Coronary artery (tissue), 2 donors: ENCODE results near the gene AMDHD2.

Experiments
- DNase-seq: peaks from one replicate; pipeline ENCODE4 v3.0.0-alpha.2; 2017; ENCODE audit warnings: low spot score
- H3K27ac ChIP-seq, 2 donors: fragments of 200-600 bp; sonication (generic); one replicate each; pipeline ENCODE4 v1.5.1; 2016 to 2019
- H3K4me3 ChIP-seq: fragments of 200-600 bp; sonication (generic); 2 replicates; pipeline ENCODE4 v1.5.1; 2016; ENCODE audit warnings: mild to moderate bottlenecking, moderate library complexity
- TF ChIP-seq, protein P1 (sequence below): fragments of 200-600 bp; sonication (generic); IDR thresholded peaks from one replicate; pipeline ENCODE4 v1.5.1; 2019; ENCODE audit warnings: antibody characterized with exemption

The AMDHD2 gene

DNA sequence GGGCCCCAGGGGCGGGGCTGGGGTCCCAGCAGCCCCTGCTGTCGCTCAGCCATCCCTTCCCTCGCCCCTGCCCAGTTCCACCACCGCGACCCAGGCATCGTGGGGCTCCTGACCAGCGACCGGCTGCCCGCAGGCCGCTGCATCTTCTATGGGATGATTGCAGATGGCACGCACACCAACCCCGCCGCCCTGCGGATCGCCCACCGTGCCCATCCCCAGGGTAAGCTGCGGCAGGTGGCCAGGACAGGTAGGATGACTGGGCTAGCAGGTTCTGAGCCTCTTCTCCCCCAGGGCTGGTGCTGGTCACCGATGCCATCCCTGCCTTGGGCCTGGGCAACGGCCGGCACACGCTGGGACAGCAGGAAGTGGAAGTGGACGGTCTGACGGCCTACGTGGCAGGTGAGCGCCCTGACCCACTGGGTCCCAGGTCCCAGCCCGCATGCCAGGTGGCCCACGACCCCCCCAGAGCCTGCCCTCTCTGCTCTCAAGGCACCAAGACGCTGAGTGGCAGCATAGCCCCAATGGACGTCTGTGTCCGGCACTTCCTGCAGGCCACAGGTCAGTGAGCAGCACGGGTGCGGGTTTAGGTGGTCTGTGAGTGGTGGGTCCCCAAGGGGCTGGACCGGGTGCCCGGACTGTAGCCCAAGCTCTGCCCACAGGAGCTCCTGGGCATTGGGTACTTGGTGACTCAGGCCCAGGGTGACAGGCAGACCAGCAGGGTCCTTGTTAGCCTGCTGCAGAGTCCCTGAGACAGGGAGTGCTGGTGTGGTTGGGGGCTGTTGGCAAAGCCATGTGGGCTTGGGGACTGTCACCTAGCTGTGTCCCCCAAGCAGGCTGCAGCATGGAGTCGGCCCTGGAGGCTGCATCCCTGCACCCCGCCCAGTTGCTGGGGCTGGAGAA lies 8.2 kb downstream of the AMDHD2 start:
- Histone ChIP-seq H3K4me3 (no peak overlapping the region), H3K27ac (no peak overlapping the region)
- DNase-seq: peak; percentile 72
- TF ChIP-seq, protein P1, sequence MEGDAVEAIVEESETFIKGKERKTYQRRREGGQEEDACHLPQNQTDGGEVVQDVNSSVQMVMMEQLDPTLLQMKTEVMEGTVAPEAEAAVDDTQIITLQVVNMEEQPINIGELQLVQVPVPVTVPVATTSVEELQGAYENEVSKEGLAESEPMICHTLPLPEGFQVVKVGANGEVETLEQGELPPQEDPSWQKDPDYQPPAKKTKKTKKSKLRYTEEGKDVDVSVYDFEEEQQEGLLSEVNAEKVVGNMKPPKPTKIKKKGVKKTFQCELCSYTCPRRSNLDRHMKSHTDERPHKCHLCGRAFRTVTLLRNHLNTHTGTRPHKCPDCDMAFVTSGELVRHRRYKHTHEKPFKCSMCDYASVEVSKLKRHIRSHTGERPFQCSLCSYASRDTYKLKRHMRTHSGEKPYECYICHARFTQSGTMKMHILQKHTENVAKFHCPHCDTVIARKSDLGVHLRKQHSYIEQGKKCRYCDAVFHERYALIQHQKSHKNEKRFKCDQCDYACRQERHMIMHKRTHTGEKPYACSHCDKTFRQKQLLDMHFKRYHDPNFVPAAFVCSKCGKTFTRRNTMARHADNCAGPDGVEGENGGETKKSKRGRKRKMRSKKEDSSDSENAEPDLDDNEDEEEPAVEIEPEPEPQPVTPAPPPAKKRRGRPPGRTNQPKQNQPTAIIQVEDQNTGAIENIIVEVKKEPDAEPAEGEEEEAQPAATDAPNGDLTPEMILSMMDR: no peak

DNA sequence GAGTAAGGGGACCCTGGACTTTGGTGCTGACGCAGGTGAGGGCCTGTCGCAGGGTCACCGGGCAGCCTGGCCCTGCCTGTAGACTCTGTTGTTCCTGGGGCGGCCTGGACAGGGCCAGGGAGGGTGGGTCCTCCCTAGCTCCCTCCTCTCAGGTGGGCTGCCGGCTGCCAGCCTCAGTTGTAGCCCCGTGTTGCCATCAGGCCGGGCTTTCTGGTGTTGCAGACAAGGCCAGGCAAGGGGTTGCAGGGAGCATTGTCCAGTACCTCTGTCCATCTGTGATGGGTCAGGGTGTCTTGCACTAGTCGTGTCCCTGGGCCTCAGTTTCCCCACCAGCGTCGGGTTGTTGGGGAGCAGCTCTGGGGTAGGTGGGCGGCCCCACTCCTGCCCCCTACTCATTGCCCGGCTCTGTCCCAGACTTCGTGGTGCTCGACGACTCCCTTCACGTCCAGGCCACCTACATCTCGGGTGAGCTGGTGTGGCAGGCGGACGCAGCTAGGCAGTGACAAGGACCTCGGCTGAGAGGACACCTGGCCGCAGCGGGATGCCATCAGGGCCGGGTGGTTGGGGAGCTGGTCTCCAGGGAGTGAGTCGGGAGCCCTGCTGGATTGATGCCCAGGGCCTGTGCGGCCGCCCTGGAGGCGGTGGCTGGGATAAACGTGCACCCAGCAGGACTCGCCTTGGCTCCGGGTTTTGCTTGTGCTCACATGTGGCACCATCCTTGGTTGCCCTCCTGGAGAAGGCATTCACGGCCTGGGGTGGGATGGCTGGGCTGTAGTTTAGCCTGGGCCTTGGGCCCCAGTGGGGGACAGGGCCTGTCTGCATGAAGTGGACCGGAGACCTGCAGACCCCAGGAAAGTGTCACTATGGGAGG lies 9.1 kb downstream of the AMDHD2 start:
- Histone ChIP-seq H3K4me3 (no peak overlapping the region), H3K27ac (no peak overlapping the region)
- peak; percentile 72 for DNase-seq
- TF ChIP-seq, protein P1: no peak

DNA sequence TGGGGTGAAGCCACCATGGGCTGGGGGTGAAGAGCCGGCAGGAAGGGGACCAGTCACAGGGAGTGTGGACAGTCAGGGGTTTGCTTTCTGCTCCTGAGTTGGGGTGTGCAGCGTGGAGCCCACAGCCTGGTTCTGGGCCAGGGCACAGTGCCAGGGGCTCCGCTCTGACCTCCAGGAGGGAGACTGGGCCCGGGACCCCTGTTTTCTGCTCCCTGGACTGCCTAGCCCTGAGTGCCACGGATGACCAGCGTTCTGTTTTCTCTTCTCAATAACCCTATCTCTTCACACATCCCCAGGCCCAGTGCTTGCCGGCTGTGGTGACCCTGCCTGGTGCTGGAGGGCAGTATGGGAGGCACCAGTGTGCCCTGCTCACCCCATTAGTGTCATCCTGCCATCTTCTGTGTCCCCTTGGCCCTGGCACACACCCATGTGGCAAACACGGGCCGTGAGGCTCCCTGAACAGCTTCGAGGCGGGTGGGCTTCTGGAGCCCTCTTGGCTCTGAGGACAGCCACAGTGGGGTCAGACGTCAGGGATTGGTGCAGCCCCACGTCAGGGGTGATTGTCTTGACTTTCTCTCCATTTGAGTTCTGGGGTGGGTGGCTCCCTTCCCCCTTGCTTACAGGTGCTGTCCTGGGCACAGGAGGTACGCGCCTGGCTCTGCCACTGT lies 9.9 kb downstream of the AMDHD2 start:
- no peak overlapping the region for H3K27ac ChIP-seq
- no peak overlapping the region for H3K4me3 ChIP-seq
- peak; percentile 71 for DNase-seq
- TF ChIP-seq, protein P1: no peak

DNA sequence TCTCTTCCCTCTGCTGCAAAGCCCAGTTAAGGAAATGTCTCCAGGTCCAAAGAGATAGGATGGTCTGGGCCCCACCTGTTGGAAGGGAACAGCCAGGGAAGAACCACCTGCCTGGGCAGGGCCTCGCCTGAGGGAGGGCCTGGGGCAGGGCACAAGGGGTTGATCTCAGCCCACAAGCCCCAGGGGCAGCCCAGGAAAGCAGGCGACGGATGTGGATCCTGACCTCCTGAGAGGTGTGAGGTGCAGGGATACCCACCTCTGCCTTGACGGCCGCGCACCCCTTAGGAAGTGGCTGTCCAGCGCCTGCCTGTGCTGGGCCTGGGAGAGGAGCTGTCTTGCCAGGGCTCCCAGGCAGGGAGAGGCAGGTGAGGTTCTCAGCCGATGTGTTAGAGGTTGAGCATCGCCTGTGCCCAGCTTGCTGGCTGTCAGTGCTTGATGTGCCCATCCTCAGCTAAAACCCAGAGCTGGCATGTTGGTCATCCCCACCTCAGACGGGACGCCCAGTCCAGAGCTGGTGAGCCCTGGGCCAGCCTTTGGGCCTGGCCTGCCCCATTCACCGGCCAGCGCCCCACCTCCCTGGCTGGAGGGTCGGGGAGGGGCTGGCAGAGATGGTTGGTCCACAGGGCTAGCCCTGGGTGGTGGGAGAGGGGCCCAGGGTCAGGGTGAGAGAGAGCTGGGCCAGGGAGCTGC lies 10.6 kb downstream of the AMDHD2 start:
- TF ChIP-seq, protein P1: no peak
- H3K4me3 ChIP-seq: peak overlapping the region; percentile 88
- DNase-seq: peak; percentile 76
- H3K27ac ChIP-seq: peak overlapping the region; percentile 96 to 99

DNA sequence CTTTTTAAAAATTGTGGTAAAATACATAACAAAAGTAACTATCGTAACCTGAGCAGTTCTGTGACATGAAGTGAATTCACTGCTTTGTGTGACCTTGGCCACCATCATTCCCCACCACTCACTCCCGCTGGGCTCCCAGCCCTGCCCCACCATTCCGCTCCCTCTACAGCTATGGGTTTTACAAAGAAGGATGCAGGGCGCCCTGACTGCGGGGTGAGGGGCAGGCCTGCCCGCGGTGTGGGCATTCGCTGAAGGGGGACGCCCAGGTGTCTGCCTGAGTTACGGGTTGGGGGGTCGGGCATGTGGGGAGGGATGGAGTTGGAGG lies 11.2 kb downstream of the AMDHD2 start, which contains the start of gene CEMP1:
CEMP1 (minus strand) TSS at position 38 of the 325 bp plus-strand sequence. CDS start 335 bp downstream, outside the sequence.
- TF ChIP-seq, protein P1: no peak
- peak within 1 kb of the TSS; percentile 88 for H3K4me3 ChIP-seq
- peak within 1 kb of the TSS; percentile 96 to 99 for H3K27ac ChIP-seq
- no peak for DNase-seq
